Heart left ventricle (tissue), 16 donors: Measurements from ENCODE around the gene OSBPL9. TPM values are rescaled to one million over a fixed set of nuclear protein-coding genes. Genes with fewer than 3 reads are reported as not detected.

Experiments used
- ATAC-seq, 4 donors: fragments of 200-7000 bp; cut with Tn5 transposase; one replicate each; pipeline ENCODE4 v1.9.1; 2020 to 2022; ENCODE audit warnings: moderate library complexity in 4 of 4, mild to moderate bottlenecking in 3 of 4, moderate number of reproducible peaks in 1 of 4
- DNase-seq, 5 donors: peaks; one replicate each; pipeline ENCODE4 v3.0.0-alpha.2; 2020
- H3K27ac ChIP-seq, 12 donors: fragments of 200-600 bp; sonication (generic) in 4 of 12; one replicate each; pipeline versions ENCODE4 v1.5.0 to v1.8.0; 2016 to 2022; ENCODE audit warnings: mild to moderate bottlenecking in 2 of 12
- H3K27me3 ChIP-seq, 9 donors: fragments of 200-600 bp; sonication (generic) in 2 of 9; one replicate each; pipeline versions ENCODE4 v1.5.1 to v1.8.0; 2016 to 2022; ENCODE audit warnings: mild to moderate bottlenecking in 3 of 9
- H3K36me3 ChIP-seq, 9 donors: fragments of 200-600 bp; sonication (generic) in 2 of 9; one replicate each; pipeline versions ENCODE4 v1.5.0 to v1.8.0; 2018 to 2022; ENCODE audit warnings: mild to moderate bottlenecking in 2 of 9
- H3K4me1 ChIP-seq, 12 donors: fragments of 200-600 bp; sonication (generic) in 4 of 12; one replicate each; pipeline versions ENCODE4 v1.5.0 to v1.8.0; 2016 to 2022; ENCODE audit warnings: mild to moderate bottlenecking in 3 of 12
- H3K4me3 ChIP-seq, 12 donors: fragments of 200-600 bp; sonication (generic) in 4 of 12; one replicate each; pipeline versions ENCODE4 v1.5.0 to v1.8.0; 2017 to 2022; ENCODE audit warnings: mild to moderate bottlenecking in 9 of 12, moderate library complexity in 4 of 12
- H3K9me3 ChIP-seq, 12 donors: fragments of 200-600 bp; sonication (generic) in 4 of 12; one replicate each; pipeline versions ENCODE4 v1.5.0 to v1.8.0; 2016 to 2022; ENCODE audit warnings: mild to moderate bottlenecking in 1 of 12
- POLR2A ChIP-seq, 2 donors: fragments of 450-650 bp; IDR thresholded peaks; one replicate each; pipeline ENCODE4 v1.6.1; 2017; ENCODE audit warnings: antibody characterized with exemption in 2 of 2, mild to moderate bottlenecking in 2 of 2, moderate library complexity in 2 of 2
- WGBS, 4 donors: extraction: QIAGEN DNeasy Blood & Tissue Kit in 2 of 4; methylation state at CpG; one replicate each; pipeline versions ENCODE4 v1.1.5 to v1.1.7; 2013 to 2018; 5-methylcytosine and 5-hydroxymethylcytosine counted together
- intact Hi-C, 10 donors: fragments of 100-400 bp; cut with DNase I; formaldehyde crosslinking; loops; one replicate each; pipeline versions ENCODE4 v1.11.1 to v1.14.2; 2022
- polyA plus RNA-seq, 2 donors: library from polyadenylated mRNA; stranded (reverse); fragments of 200-250 nt; gene quantifications; one replicate each; pipeline ENCODE4 v1.2.3, GENCODE V29; 2013
- total RNA-seq, 9 donors: library from RNA; depleted of rRNA in 2 of 9; stranded (reverse); fragments of >200 nt in 2 of 9; fragmentation: NEBNext Ultra II Directional in 3 of 9; extraction: Animal tissue kit (Norgen Biotek cat#: 25700) in 3 of 9; gene quantifications; one replicate each; pipeline versions ENCODE4 v1.1.0 to v1.2.4, GENCODE V29; 2016 to 2023
- TF ChIP-seq, protein P1 (sequence below), 12 donors: fragments of 200-600 bp; sonication (generic) in 4 of 12; IDR thresholded peaks; one replicate each; pipeline versions ENCODE4 v1.5.0 to v1.8.0; 2018 to 2022; ENCODE audit warnings: antibody characterized with exemption in 12 of 12, mild to moderate bottlenecking in 5 of 12
- donor health status: ischemic (EF 13 %, LVEDD 7.1; RV severe dilation, severe dysfunction).
- donor health status: healthy with polysubstance abuse.
- donor health status: DM: no; HTN: yes; CAD: no.
- donor health status: DM: no; HTN: no; CAD: no.
- donor health status: ischemic (EF 25% LVEDD 6.9; RV normal size, moderate dysfunction).
- donor health status: ischemic (EF 25% LVEDD 5.7; RV mildly dilated, moderate dysfunction).
- donor health status: healthy.
- donor health status: DM: yes; HTN: yes; CAD: no.
- donor health status: ischemic (EF 35%, LVEDD 5.7; RV mildly dilated, moderate dysfunction).
- donor health status: nonischemic (EF 11% LVEDD 7.7; RV severe dilation, severe dysfunction).
- donor health status: DM: yes; HTN: yes; CAD: no.
- donor health status: PGD.
- donor health status: ischemic (EF 29% LVEDD 5.4; RV normal size, mild dysfunction).
- donor health status: nonischemic (EF 23%, LVEDD 6.1; RV moderate dilation, normal function).

The OSBPL9 gene
- total and polyA plus RNA-seq, 11 donors: 44.5 to 69.5 (median 52.5) TPM

DNA sequence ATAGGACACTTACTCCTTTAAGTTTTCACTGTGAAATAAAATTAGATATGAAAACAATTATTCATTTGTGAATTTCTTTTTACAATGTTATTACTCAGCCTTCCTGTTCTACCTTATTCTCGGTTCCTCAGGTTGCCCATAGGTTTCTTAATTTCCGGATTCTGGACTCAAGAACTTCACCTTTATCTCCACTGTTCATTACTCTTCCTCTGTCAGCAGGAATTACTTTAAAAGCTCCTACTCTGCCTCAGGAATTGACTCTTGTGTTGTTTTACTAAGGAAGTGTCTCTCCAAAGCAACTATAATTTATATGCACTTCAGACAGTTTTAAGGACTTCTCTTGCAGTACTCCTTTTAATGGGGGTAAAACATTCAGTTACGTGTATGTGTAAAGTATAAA, 123.8 kb downstream of the OSBPL9 start:
- intact Hi-C loops: no loop called here
- Histone ChIP-seq H3K4me1 (peaks cover 0 to 49% (median 26%) of the 10 kb centered on the region in 12 donors), H3K9me3 (no peaks in the 10 kb centered on the region), H3K36me3 (peaks cover 0 to 5% (median 0%) of the 10 kb centered on the region in 9 donors), H3K27me3 (no peaks in the 10 kb centered on the region), H3K4me3 (no peak overlapping the region), H3K27ac (no peak overlapping the region)
- ATAC-seq (no peak), DNase-seq (no peak)
- 87 to 92% (median 88%) methylated on average over 3 of the region's 3 CpGs for WGBS, 4 donors
- no peak for TF ChIP-seq POLR2A (IDR thresholded peaks at IDR 0.05)
- TF ChIP-seq, protein P1, sequence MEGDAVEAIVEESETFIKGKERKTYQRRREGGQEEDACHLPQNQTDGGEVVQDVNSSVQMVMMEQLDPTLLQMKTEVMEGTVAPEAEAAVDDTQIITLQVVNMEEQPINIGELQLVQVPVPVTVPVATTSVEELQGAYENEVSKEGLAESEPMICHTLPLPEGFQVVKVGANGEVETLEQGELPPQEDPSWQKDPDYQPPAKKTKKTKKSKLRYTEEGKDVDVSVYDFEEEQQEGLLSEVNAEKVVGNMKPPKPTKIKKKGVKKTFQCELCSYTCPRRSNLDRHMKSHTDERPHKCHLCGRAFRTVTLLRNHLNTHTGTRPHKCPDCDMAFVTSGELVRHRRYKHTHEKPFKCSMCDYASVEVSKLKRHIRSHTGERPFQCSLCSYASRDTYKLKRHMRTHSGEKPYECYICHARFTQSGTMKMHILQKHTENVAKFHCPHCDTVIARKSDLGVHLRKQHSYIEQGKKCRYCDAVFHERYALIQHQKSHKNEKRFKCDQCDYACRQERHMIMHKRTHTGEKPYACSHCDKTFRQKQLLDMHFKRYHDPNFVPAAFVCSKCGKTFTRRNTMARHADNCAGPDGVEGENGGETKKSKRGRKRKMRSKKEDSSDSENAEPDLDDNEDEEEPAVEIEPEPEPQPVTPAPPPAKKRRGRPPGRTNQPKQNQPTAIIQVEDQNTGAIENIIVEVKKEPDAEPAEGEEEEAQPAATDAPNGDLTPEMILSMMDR (IDR thresholded peaks at IDR 0.05): no peak

DNA sequence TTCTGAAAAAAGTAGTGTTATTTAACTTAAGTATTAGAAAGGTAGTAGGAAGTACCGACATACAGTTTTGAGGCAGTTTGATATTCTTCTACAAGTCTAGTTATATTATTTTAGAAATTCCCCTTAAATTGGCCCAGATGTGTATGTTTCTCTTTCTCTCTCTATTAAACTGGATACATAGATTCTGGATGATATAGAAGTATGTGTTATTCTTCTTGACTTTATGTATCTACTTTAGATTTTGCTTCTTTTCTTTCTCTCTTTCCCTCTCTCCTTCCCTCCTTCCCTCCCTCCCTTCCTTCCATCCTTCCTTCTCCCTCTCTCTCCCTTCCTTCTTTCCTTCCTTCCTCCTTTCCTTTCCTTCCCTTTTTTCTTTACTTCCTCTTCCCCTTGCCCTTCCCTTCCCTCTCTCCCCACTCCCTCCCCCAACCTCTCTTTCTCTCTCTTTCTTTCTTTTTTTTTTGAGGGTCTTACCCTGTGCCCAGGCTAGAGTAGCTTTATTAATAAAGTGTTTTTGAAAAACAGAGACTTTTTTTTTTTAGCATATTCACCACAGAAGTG, 124.3 kb downstream of the OSBPL9 start:
- intact Hi-C loops: no loop called here

DNA sequence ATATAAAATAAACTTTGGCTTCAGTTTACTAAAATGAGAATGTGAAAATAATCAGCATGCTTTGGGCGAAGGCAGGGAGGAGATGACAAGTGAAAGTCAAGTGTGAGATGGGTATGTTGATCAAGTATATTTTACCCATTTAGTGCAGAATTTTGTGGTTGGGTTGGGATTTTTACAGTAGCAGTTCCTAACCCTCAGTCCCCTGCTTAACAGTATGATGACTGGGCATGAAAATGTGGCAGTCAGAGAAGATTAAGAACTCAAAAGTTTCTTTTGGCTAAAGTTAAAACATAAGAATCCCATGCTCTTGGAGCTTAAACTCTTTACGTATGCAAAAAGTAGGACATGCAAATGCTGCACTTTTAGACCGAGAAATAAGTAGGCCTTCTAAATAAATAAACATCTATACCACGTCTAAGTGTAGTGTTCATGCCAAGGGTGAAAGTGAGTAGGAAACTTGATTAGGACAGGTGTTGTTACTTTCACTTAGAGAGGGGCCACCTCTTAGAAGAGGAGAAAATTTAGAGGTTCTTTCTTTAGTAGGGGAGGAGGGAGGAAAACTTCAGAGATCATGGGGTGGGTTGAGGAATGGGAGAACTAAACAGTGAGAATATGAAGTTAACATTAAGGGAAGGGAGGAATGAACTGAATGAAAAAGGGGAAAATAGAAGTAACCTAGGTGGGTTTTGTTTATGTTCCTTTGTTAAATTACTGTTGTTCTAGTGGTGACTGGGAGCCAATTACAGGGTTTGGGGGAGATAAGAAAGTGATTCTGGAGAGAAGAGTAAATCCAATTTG, 127.8 kb downstream of the OSBPL9 start:
- Histone ChIP-seq H3K36me3 (peaks cover 0 to 40% (median 15%) of the 10 kb centered on the region in 9 donors), H3K27me3 (no peaks in the 10 kb centered on the region), H3K4me1 (peaks cover 0 to 22% (median 6%) of the 10 kb centered on the region in 12 donors), H3K4me3 (no peak overlapping the region), H3K9me3 (no peaks in the 10 kb centered on the region), H3K27ac (no peak overlapping the region)
- ATAC-seq (no peak), DNase-seq (no peak)
- TF ChIP-seq POLR2A (IDR thresholded peaks at IDR 0.05): no peak
- TF ChIP-seq, protein P1 (IDR thresholded peaks at IDR 0.05): no peak
- WGBS, 4 donors: 71 to 79% (median 75%) methylated on average over 4 of the region's 4 CpGs
- intact Hi-C loops: no loop called here

More for the DNA sequence above, 124.3 kb downstream of the OSBPL9 start:
- WGBS, 4 donors: 96 to 98% (median 98%) methylated on average over 1 of the region's 1 CpG
- H3K27me3 ChIP-seq: no peaks in the 10 kb centered on the region
- TF ChIP-seq, protein P1 (IDR thresholded peaks at IDR 0.05): no peak
- no peak for TF ChIP-seq POLR2A (IDR thresholded peaks at IDR 0.05)
- no peaks in the 10 kb centered on the region for H3K9me3 ChIP-seq
- no peak overlapping the region for H3K27ac ChIP-seq
- H3K4me1 ChIP-seq: peaks cover 0 to 45% (median 24%) of the 10 kb centered on the region in 12 donors
- no peak for ATAC-seq
- no peak for DNase-seq
- H3K4me3 ChIP-seq: no peak overlapping the region
- peaks cover 0 to 10% (median 0%) of the 10 kb centered on the region in 9 donors for H3K36me3 ChIP-seq

DNA sequence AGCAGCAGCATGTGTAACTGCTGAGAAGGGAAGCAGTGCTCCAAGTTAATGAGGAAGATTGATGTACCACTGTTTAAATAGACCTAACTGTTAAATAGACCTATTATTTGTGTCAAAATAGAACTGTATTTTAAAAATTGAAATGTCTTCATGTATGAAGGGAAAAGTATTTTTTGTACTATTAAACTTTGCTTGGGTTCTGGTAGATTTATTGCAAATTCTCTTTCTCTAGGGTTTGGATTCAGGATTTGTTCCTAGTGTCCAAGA, 128.3 kb downstream of the OSBPL9 start:
- no peaks in the 10 kb centered on the region for H3K9me3 ChIP-seq
- DNase-seq (no peak), ATAC-seq (no peak)
- H3K36me3 ChIP-seq: peaks cover 0 to 41% (median 15%) of the 10 kb centered on the region in 9 donors
- H3K27me3 ChIP-seq: no peaks in the 10 kb centered on the region
- H3K4me1 ChIP-seq: peaks cover 0 to 27% (median 7%) of the 10 kb centered on the region in 12 donors
- TF ChIP-seq, protein P1 (IDR thresholded peaks at IDR 0.05): no peak
- no peak for TF ChIP-seq POLR2A (IDR thresholded peaks at IDR 0.05)
- H3K4me3 ChIP-seq: no peak overlapping the region
- intact Hi-C loops: no loop called here
- no peak overlapping the region for H3K27ac ChIP-seq
